ENCODE data around the gene OTOGL.

Gene OTOGL

DNA sequence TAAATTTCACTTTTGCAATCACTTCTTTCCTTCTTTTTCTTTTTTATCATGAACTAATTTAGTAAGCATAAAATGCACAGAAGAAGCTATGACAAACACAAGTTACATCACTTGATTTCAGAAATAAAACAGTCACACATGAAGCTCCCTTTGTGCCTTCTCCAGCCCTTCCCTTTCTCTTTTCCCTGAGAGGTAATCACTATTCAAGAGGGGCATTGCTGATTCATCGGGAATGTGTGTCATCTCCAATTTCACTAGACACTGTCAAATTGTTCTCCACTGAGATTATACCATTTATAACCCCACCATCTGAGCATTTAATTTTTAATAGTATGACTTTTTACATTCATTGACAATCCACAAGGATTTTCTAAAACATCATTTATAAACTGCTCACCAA is 253.1 kb downstream of the OTOGL start:
- TF ChIP-seq EP300 (IDR thresholded peaks at IDR 0.05; ENCODE audit: borderline replicate concordance) (no peak), RAD21 (IDR thresholded peaks at IDR 0.05; ENCODE audit: low read depth) (no peak), ZBTB7A (IDR thresholded peaks at IDR 0.05; ENCODE audit: low read depth) (no peak)

DNA sequence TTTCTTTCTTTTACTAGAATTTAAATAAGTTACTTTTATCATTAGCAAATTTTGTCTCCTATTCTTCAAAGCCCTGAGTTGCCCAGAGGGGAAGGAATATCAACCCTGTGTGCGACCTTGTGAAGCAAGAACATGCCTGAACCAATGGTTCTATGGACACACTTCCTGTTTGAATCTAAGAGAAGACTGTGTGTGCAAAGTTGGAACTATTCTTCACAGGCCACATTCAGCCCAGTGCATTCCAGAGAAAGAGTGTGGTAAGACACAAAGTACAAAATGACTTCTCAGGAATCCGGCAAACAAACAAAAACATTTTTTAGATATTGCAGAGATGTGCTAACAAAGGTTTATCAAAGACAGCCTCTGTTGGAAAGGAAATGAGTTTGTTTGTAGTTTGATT is 253.9 kb downstream of the OTOGL start:
- TF ChIP-seq CEBPB (IDR thresholded peaks at IDR 0.05) (no peak), FOXM1 (IDR thresholded peaks at IDR 0.05; ENCODE audit: borderline replicate concordance, low read depth) (no peak), TCF12 (IDR thresholded peaks at IDR 0.05; ENCODE audit: low read depth) (no peak), YY1 (IDR thresholded peaks at IDR 0.05; ENCODE audit: low read depth) (no peak), TEAD4 (IDR thresholded peaks at IDR 0.05) (no peak), EP300 (IDR thresholded peaks at IDR 0.05; ENCODE audit: borderline replicate concordance) (no peak), NFIC (IDR thresholded peaks at IDR 0.05) (no peak), TAF1 (IDR thresholded peaks at IDR 0.05; ENCODE audit: low read depth) (no peak)
- TF ChIP-seq, protein P1, sequence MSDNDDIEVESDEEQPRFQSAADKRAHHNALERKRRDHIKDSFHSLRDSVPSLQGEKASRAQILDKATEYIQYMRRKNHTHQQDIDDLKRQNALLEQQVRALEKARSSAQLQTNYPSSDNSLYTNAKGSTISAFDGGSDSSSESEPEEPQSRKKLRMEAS (IDR thresholded peaks at IDR 0.05), result no peak
- TF ChIP-seq, protein P2, sequence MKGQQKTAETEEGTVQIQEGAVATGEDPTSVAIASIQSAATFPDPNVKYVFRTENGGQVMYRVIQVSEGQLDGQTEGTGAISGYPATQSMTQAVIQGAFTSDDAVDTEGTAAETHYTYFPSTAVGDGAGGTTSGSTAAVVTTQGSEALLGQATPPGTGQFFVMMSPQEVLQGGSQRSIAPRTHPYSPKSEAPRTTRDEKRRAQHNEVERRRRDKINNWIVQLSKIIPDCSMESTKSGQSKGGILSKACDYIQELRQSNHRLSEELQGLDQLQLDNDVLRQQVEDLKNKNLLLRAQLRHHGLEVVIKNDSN (IDR thresholded peaks at IDR 0.05), result no peak

DNA sequence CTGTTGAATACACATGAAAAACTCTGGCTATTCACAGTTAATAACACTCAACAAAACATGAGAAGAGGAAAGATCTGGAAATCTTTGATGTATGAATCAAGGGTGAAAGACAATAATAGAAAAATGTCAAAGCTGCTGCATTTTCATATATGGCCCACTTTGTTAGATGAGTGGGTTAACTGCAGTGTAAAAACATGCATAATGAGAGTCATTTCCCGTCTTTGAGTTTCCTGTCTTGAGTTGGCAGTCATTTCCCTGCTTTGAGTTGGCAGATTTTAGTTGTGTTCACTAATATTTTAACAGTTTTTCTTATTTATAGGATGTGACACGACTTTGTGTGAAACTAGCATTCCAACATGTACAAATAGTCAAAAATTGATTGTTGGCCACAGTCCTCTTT is 256.8 kb downstream of the OTOGL start:
- TF ChIP-seq CEBPB (IDR thresholded peaks at IDR 0.05) (no peak), CREB1 (IDR thresholded peaks at IDR 0.05; ENCODE audit: low read depth) (no peak), RAD21 (IDR thresholded peaks at IDR 0.05; ENCODE audit: low read depth) (no peak), EP300 (IDR thresholded peaks at IDR 0.05; ENCODE audit: borderline replicate concordance) (no peak), NFIC (IDR thresholded peaks at IDR 0.05) (no peak), EGR1 (IDR thresholded peaks at IDR 0.05) (no peak), TCF12 (IDR thresholded peaks at IDR 0.05; ENCODE audit: low read depth) (no peak), TAF1 (IDR thresholded peaks at IDR 0.05; ENCODE audit: low read depth) (no peak), ZBTB7A (IDR thresholded peaks at IDR 0.05; ENCODE audit: low read depth) (no peak), FOXM1 (IDR thresholded peaks at IDR 0.05; ENCODE audit: borderline replicate concordance, low read depth) (no peak), YY1 (IDR thresholded peaks at IDR 0.05; ENCODE audit: low read depth) (no peak), TEAD4 (IDR thresholded peaks at IDR 0.05) (no peak)
- TF ChIP-seq, protein P3, sequence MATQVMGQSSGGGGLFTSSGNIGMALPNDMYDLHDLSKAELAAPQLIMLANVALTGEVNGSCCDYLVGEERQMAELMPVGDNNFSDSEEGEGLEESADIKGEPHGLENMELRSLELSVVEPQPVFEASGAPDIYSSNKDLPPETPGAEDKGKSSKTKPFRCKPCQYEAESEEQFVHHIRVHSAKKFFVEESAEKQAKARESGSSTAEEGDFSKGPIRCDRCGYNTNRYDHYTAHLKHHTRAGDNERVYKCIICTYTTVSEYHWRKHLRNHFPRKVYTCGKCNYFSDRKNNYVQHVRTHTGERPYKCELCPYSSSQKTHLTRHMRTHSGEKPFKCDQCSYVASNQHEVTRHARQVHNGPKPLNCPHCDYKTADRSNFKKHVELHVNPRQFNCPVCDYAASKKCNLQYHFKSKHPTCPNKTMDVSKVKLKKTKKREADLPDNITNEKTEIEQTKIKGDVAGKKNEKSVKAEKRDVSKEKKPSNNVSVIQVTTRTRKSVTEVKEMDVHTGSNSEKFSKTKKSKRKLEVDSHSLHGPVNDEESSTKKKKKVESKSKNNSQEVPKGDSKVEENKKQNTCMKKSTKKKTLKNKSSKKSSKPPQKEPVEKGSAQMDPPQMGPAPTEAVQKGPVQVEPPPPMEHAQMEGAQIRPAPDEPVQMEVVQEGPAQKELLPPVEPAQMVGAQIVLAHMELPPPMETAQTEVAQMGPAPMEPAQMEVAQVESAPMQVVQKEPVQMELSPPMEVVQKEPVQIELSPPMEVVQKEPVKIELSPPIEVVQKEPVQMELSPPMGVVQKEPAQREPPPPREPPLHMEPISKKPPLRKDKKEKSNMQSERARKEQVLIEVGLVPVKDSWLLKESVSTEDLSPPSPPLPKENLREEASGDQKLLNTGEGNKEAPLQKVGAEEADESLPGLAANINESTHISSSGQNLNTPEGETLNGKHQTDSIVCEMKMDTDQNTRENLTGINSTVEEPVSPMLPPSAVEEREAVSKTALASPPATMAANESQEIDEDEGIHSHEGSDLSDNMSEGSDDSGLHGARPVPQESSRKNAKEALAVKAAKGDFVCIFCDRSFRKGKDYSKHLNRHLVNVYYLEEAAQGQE (IDR thresholded peaks at IDR 0.05; ENCODE audit: low read depth), result no peak
- TF ChIP-seq, protein P2 (IDR thresholded peaks at IDR 0.05), result no peak
- TF ChIP-seq, protein P1 (IDR thresholded peaks at IDR 0.05), result no peak

DNA sequence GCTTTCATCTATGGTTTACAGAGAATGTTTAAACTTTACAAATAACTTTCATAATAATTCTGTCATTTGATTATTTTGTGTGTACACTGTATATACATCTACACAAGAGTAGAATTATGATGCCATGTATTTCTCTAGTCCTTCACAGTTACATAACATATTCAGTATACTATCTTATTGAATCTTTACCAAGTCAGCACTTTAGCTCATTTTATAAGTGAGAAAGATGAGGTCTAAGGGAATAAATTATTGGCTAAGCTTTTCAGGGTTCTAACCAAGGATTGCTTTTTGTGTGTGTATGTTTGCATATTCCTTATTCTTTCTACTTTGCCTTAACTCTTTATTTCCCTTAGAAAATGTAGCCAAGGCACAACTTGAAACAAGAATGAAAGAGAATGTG is 260.4 kb downstream of the OTOGL start:
- TF ChIP-seq, protein P1 (IDR thresholded peaks at IDR 0.05), result no peak
- no peak for TF ChIP-seq TCF12 (IDR thresholded peaks at IDR 0.05; ENCODE audit: low read depth)
- TF ChIP-seq EP300 (IDR thresholded peaks at IDR 0.05; ENCODE audit: borderline replicate concordance), result no peak
- no peak for TF ChIP-seq NFIC (IDR thresholded peaks at IDR 0.05)
- no peak for TF ChIP-seq ZBTB7A (IDR thresholded peaks at IDR 0.05; ENCODE audit: low read depth)
- no peak for TF ChIP-seq EGR1 (IDR thresholded peaks at IDR 0.05)

DNA sequence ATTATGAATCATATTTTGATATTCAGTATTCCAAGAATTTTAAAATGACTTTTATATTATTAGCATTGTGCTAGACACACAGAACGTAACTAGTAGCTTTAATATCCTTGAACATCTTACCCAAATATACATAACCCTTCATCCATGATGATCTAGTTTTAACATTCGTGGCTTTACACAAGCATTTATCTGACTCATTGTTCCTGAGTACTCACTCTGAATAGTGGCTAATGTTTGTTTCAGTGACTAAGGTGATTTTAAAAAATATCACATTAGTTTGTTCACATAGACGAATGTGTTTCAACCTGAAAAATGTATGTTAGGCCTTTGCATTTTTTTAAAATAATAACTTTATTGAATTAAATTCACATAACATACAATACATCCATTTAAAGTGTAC is 264.7 kb downstream of the OTOGL start:
- no peak for TF ChIP-seq TEAD4 (IDR thresholded peaks at IDR 0.05)
- no peak for TF ChIP-seq RAD21 (IDR thresholded peaks at IDR 0.05; ENCODE audit: low read depth)
- TF ChIP-seq EP300 (IDR thresholded peaks at IDR 0.05; ENCODE audit: borderline replicate concordance), result no peak
- TF ChIP-seq, protein P1 (IDR thresholded peaks at IDR 0.05), result no peak
- no peak for TF ChIP-seq NFIC (IDR thresholded peaks at IDR 0.05)
- TF ChIP-seq TCF12 (IDR thresholded peaks at IDR 0.05; ENCODE audit: low read depth), result no peak
- TF ChIP-seq ZBTB7A (IDR thresholded peaks at IDR 0.05; ENCODE audit: low read depth), result no peak
- TF ChIP-seq CEBPB (IDR thresholded peaks at IDR 0.05), result no peak

DNA sequence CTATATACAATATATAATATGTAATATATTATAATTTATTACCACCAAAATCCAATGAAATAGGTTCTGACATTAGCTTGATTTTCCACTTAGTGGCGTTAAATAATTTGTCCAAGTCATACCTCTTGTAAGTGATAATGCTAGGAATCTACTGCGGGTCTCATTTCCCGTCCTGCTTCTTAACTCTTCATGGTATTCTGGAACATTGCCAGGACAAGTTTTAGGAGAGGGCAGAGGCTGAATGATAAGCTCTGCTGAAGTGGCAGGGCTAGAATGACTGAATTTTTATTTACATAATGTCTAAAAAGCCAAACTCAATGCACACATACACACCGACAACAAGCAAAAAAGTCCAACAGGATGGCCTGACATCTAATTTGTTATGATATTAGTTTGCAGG is 274.3 kb downstream of the OTOGL start:
- no peak for TF ChIP-seq YY1 (IDR thresholded peaks at IDR 0.05; ENCODE audit: low read depth)
- TF ChIP-seq CEBPB (IDR thresholded peaks at IDR 0.05), result no peak
- TF ChIP-seq, protein P3 (IDR thresholded peaks at IDR 0.05; ENCODE audit: low read depth), result no peak
- TF ChIP-seq TAF1 (IDR thresholded peaks at IDR 0.05; ENCODE audit: low read depth), result no peak
- TF ChIP-seq EP300 (IDR thresholded peaks at IDR 0.05; ENCODE audit: borderline replicate concordance), result no peak
- TF ChIP-seq, protein P2 (IDR thresholded peaks at IDR 0.05), result no peak
- TF ChIP-seq, protein P1 (IDR thresholded peaks at IDR 0.05), result no peak
